AG04450 (cell line): ENCODE results near the gene NDFIP2. TPM values are rescaled to one million over a fixed set of nuclear protein-coding genes. Genes with fewer than 3 reads are reported as not detected.

Experiments used
- CTCF ChIA-PET: fragments of 300-600, 350-600 bp; formaldehyde crosslinking; extraction: SDS; loops from one replicate; lab custom pipeline; 2022; ENCODE audit warnings: antibody characterized with exemption, inconsistent platforms; lab: Charles Lee
- POLR2A ChIA-PET: fragments of 350-600 bp; formaldehyde crosslinking; extraction: SDS; loops from one replicate; lab custom pipeline; 2021; ENCODE audit warnings: antibody characterized with exemption, inconsistent platforms; lab: Yijun Ruan, JAX
- DNase-seq: peaks from one replicate; pipeline ENCODE4 v3.0.0-alpha.2; 2011; ENCODE audit warnings: low read depth, low spot score
- H3K27ac ChIP-seq: one replicate; pipeline ENCODE4 v1.5.1; 2012; ENCODE audit warnings: low read depth, low read length, control low read depth
- H3K27me3 ChIP-seq: one replicate; pipeline ENCODE4 v1.6.0; 2012; ENCODE audit warnings: low read length; ENCODE audit not compliant: control insufficient read depth, insufficient read depth
- H3K4me3 ChIP-seq: 2 replicates; pipeline ENCODE4 v1.5.1; 2011; ENCODE audit warnings: mild to moderate bottlenecking, low read depth, low read length, control low read depth
- H3K9me3 ChIP-seq: 2 replicates; pipeline ENCODE4 v1.5.1; 2012; ENCODE audit warnings: low read length; ENCODE audit not compliant: control insufficient read depth, insufficient read depth
- polyA plus RNA-seq: library from polyadenylated mRNA; depleted of rRNA; stranded (reverse); fragments of >200 nt; gene quantifications from 2 replicates; pipeline ENCODE4 v1.2.3, GENCODE V29; 2011
- TF ChIP-seq, protein P1 (sequence below): IDR thresholded peaks from 2 replicates; pipeline ENCODE4 v1.5.1; 2011; ENCODE audit warnings: low read depth, low read length, control low read depth, inconsistent platforms

NDFIP2 gene
- polyA plus RNA-seq, 1 experiment: 33.0 TPM

DNA sequence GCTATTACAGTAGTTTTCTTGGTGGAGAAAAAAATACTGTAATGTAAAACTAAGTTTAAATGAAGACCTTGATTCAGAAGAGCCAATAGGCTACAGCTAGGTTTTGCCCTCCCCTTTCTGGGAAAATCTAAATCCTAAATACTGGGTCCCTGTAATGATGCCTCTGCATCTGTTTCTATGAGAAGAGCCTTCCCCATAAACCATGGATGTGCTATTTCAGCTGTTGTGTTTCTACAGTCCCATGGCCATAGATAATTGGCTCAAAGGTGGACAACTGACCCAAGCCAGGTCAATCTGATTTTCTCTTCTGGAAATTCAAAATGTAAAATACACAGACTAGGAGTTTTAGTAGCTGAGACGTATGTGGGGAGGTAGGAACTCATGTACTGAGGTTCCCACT, 101.9 kb downstream of the NDFIP2 start:
- TF ChIP-seq, protein P1, sequence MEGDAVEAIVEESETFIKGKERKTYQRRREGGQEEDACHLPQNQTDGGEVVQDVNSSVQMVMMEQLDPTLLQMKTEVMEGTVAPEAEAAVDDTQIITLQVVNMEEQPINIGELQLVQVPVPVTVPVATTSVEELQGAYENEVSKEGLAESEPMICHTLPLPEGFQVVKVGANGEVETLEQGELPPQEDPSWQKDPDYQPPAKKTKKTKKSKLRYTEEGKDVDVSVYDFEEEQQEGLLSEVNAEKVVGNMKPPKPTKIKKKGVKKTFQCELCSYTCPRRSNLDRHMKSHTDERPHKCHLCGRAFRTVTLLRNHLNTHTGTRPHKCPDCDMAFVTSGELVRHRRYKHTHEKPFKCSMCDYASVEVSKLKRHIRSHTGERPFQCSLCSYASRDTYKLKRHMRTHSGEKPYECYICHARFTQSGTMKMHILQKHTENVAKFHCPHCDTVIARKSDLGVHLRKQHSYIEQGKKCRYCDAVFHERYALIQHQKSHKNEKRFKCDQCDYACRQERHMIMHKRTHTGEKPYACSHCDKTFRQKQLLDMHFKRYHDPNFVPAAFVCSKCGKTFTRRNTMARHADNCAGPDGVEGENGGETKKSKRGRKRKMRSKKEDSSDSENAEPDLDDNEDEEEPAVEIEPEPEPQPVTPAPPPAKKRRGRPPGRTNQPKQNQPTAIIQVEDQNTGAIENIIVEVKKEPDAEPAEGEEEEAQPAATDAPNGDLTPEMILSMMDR: no peak
- CTCF ChIA-PET: no interaction called here
- POLR2A ChIA-PET: no interaction called here

DNA sequence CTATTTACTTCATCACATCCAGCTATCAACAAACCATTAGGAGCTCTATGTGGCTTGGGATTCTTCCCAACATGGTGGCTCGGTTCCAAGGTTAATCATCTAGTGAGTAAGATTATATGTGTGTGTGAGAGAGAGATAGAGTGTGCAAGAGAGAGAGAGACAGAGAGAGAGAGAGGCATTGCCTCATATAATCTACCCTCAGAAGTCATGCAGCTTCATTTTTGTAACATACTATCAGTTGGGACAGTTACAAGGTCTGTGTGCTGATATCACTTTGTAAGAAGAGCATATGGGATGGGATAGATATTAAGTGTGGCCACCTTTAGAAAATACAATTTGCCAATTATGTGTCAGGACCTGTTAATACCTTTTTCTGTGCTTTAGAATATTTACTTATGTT, 104.1 kb downstream of the NDFIP2 start:
- ChIA-PET POLR2A (no interaction called here), CTCF (no interaction called here)
- Histone ChIP-seq H3K27me3 (no peaks in the 10 kb centered on the region), H3K27ac (no peak overlapping the region), H3K4me3 (no peak overlapping the region), H3K9me3 (no peaks in the 10 kb centered on the region)
- no peak for DNase-seq
- TF ChIP-seq, protein P1: no peak

More for the DNA sequence above, 101.9 kb downstream of the NDFIP2 start:
- H3K9me3 ChIP-seq: no peaks in the 10 kb centered on the region
- H3K27me3 ChIP-seq: no peaks in the 10 kb centered on the region
- no peak overlapping the region for H3K4me3 ChIP-seq
- no peak for DNase-seq
- no peak overlapping the region for H3K27ac ChIP-seq

DNA sequence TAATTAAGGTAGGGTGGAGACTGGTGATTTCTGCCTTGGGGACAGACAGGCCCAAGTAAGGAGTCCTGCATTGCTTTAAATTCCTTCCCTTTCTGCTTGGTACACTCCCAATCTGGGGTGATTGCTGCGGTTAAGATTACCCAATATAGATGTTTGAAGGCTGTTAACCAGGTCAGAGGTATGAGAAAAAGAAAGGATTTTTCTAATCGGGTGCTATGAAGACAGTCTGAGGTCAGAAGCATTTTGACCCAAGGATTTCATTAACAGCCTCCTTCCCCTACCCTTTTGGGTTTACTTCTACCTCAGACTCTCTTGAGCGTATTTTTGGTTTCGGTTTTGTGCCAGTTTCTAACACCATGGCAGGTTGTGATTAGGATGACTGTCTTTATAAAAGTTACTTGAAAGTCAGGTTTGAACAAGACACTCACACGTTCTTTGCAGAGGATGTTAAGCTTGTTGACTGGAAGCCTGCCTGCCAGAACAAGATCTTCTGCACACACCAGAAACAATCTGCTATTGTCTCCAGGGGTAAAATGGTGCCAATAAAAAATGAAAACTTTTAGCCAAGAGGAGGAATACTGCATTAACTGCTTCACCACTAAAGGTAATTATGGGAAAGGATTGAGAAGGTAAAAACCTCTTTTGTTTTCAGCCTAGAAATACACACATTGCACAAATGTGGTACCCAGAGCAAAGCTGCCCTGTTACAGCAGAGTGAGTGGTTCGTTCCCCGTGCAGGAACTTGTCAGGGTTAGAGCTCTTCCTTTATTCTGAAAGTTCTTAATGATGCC, 108.8 kb downstream of the NDFIP2 start:
- ChIA-PET CTCF (no interaction called here), POLR2A (no interaction called here)
- no peak for DNase-seq

DNA sequence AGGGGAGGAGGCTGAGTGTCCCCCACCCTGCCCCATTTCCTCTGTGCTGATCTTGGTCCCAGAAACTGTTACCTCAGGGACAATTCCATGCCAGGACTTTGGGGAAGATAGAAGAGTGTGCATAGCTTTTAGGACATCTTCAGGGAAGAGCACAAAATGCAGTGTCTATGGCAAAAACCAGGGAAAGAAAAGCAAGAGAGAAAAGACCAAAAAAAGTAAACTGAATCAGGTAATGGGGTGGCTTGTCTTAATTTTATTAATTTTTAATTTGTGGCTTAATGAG, 109.4 kb downstream of the NDFIP2 start:
- no peak for DNase-seq
- Histone ChIP-seq H3K27ac (no peak overlapping the region), H3K4me3 (no peak overlapping the region), H3K9me3 (no peaks in the 10 kb centered on the region), H3K27me3 (no peaks in the 10 kb centered on the region)
- ChIA-PET POLR2A (no interaction called here), CTCF (no interaction called here)
- TF ChIP-seq, protein P1: no peak

More for the DNA sequence above, 108.8 kb downstream of the NDFIP2 start:
- Histone ChIP-seq H3K4me3 (no peak overlapping the region), H3K27me3 (no peaks in the 10 kb centered on the region), H3K9me3 (no peaks in the 10 kb centered on the region), H3K27ac (no peak overlapping the region)
- TF ChIP-seq, protein P1: no peak

DNA sequence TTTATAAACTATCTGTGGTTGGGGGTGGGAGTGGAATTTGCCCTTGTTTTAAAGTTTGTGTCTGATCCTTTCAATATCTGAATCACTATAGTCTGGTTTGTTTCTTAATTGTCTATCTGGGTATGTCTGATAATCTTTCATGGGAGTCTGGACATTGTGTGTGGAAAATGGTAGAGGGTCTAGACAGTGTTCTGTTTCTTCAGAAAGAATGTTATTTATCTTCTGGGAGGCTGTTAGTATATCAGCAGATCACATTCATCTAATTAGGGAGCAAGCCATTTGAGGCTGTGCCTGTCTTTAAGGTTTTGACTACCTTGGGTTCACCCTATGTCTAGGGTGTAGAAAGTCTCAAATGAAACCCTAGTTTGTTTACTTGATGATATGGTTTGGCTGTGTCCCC, 110.5 kb downstream of the NDFIP2 start:
- Histone ChIP-seq H3K27ac (no peak overlapping the region), H3K9me3 (no peaks in the 10 kb centered on the region), H3K4me3 (no peak overlapping the region), H3K27me3 (no peaks in the 10 kb centered on the region)
- POLR2A ChIA-PET: no interaction called here
- CTCF ChIA-PET: no interaction called here
- no peak for DNase-seq
- TF ChIP-seq, protein P1: no peak
